ENCODE measurements around the gene MT1A. TPM values are rescaled to one million over a fixed set of nuclear protein-coding genes. Genes with fewer than 3 reads are reported as not detected.
"Not testable (repeated sequence)": the region's sequence is repeated elsewhere in the genome, so short reads cannot be mapped to it uniquely, and the experiment has no call there.

The MT1A gene
- total RNA-seq, 2 donors from 2014 or later: 52.7 to 104 TPM

GRCh38 chr16:56669840-56670619, 31.6 kb downstream of the MT1A start:
- DNase-seq (ENCODE audit: low spot score): peak; percentile 74
- intact Hi-C loops (cut with DNase I): loop anchor here in 1 of 2 donors (10.0 kb wide), 1 partner anchor 65 kb away; the partner anchor contains the start of gene NUP93

GRCh38 chr16:56670620-56670934, 32.1 kb downstream of the MT1A start:
- intact Hi-C loops (cut with DNase I): no loop called here

GRCh38 chr16:56671691-56672090, 33.2 kb downstream of the MT1A start:
- DNase-seq (ENCODE audit: low spot score): peak; percentile 50
- intact Hi-C loops (cut with DNase I): not testable (repeated sequence)

More at GRCh38 chr16:56670620-56670934, 32.1 kb downstream of the MT1A start:
- no peak for DNase-seq (ENCODE audit: low spot score)

GRCh38 chr16:56672171-56672570, 33.7 kb downstream of the MT1A start:
- DNase-seq (ENCODE audit: low spot score): peak; percentile 12
- intact Hi-C loops (cut with DNase I): not testable (repeated sequence)

- intact Hi-C loops (cut with DNase I): no loop called here
- peak; percentile 32 for DNase-seq (ENCODE audit: low spot score)
These were observed 34.5 kb downstream of the MT1A start for GRCh38 chr16:56672761-56673536.

- intact Hi-C loops (cut with DNase I): no loop called here
- peak; percentile 78 for DNase-seq (ENCODE audit: low spot score)
These were observed 35.5 kb downstream of the MT1A start for GRCh38 chr16:56673921-56674320.

GRCh38 chr16:56674570-56674969, 36.1 kb downstream of the MT1A start:
- peak; percentile 14 for DNase-seq (ENCODE audit: low spot score)
- intact Hi-C loops (cut with DNase I): not testable (repeated sequence)

- intact Hi-C loops (cut with DNase I): no loop called here
- DNase-seq (ENCODE audit: low spot score): peak; percentile 69
These were observed 37.3 kb downstream of the MT1A start for GRCh38 chr16:56675685-56676210.

- intact Hi-C loops (cut with DNase I): no loop called here
- peak; percentile 57 for DNase-seq (ENCODE audit: low spot score)
These were observed 39.0 kb downstream of the MT1A start for GRCh38 chr16:56677474-56677873.

- intact Hi-C loops (cut with DNase I): no loop called here
These were observed 40.7 kb downstream of the MT1A start for GRCh38 chr16:56679078-56679730.

GRCh38 chr16:56679818-56680217, 41.4 kb downstream of the MT1A start:
- intact Hi-C loops (cut with DNase I): no loop called here
- DNase-seq (ENCODE audit: low spot score): peak; percentile 53

More at GRCh38 chr16:56679078-56679730, 40.7 kb downstream of the MT1A start:
- peak; percentile 31 for DNase-seq (ENCODE audit: low spot score)

GRCh38 chr16:56681939-56682702, 43.7 kb downstream of the MT1A start, which contains the start of gene MT1X:
Gene MT1X (plus strand): TSS chr16:56682470. CDS start chr16:56682541, 71 bp downstream.
- peak; percentile 98 for DNase-seq (ENCODE audit: low spot score)
- intact Hi-C loops (cut with DNase I): no loop called here

GRCh38 chr16:56682703-56683397, 44.4 kb downstream of the MT1A start:
- intact Hi-C loops (cut with DNase I): no loop called here
- peak; percentile 80 for DNase-seq (ENCODE audit: low spot score)

GRCh38 chr16:56683424-56684172, 45.1 kb downstream of the MT1A start:
- peak; percentile 70 for DNase-seq (ENCODE audit: low spot score)
- intact Hi-C loops (cut with DNase I): no loop called here

- DNase-seq (ENCODE audit: low spot score): peak; percentile 75
- intact Hi-C loops (cut with DNase I): no loop called here
These were observed 45.9 kb downstream of the MT1A start for GRCh38 chr16:56684256-56684925.

- DNase-seq (ENCODE audit: low spot score): peak; percentile 57
- intact Hi-C loops (cut with DNase I): no loop called here
These were observed 46.6 kb downstream of the MT1A start for GRCh38 chr16:56684926-56685590.

GRCh38 chr16:56686758-56687157, 48.3 kb downstream of the MT1A start:
- peak; percentile 5 for DNase-seq (ENCODE audit: low spot score)
- intact Hi-C loops (cut with DNase I): no loop called here

Data from posterior vena cava (tissue), 2 donors.